C1 segment of cervical spinal cord (tissue), 14 donors: ENCODE data around the gene C7orf25.

Experiments used
- DNase-seq, 14 donors: peaks; one replicate each; lab custom pipeline; 2025; lab: John Stamatoyannopoulos, UW

C7orf25 gene

GRCh38 chr7:42878303-42878702, 33.6 kb downstream of the C7orf25 start:
- DNase-seq, result no peak

GRCh38 chr7:42877862-42878261, 34.0 kb downstream of the C7orf25 start:
- no peak for DNase-seq

GRCh38 chr7:42876182-42877068, 35.4 kb downstream of the C7orf25 start:
- peak in 2 of 14 donors; percentile 6 to 8 for DNase-seq

GRCh38 chr7:42869131-42870020, 42.5 kb downstream of the C7orf25 start:
- DNase-seq, result no peak

GRCh38 chr7:42868480-42868879, 43.4 kb downstream of the C7orf25 start:
- DNase-seq, result no peak
